ENCODE results near the gene GAP43. TPM values are rescaled to one million over a fixed set of nuclear protein-coding genes. Genes with fewer than 3 reads are reported as not detected.
A peak's percentile ranks its signal among the peaks of the same experiment; 100 is the strongest.

The GAP43 gene
- total RNA-seq, 2 donors from 2014 or later: not detected

GRCh38 chr3:115676336-115676735, 53.0 kb downstream of the GAP43 start:
- Mint-ChIP-seq H3K27ac (no peak overlapping the region), H3K9me3 (no peaks in the 10 kb centered on the region), H3K36me3 (no peaks in the 10 kb centered on the region)
- ATAC-seq (no peak), DNase-seq (ENCODE audit: low spot score in 2 of 2) (no peak)

- ATAC-seq (no peak), DNase-seq (ENCODE audit: low spot score in 2 of 2) (no peak)
- H3K36me3 Mint-ChIP-seq: no peaks in the 10 kb centered on the region
- H3K27ac Mint-ChIP-seq: no peak overlapping the region
- H3K9me3 Mint-ChIP-seq: no peaks in the 10 kb centered on the region
These were observed 57.6 kb downstream of the GAP43 start for GRCh38 chr3:115680803-115681345.

DNA sequence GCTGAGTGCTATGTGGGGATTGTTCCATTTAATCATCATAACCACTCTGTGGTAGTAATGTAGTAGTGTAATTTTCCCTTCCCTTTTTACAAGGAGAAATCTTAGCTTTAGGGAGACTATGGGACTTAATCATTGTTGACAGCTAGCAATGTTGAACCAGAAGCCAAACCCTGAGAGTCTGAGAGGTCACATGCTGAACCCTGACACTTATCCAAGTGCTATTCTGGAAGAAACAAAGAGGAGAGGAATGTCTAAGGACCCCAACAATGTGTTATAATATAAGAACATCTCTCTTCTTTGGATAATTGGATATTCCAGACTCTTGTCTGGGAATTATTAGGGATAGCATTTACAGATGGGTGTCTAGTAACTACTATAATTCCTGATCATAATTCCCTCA, 58.4 kb downstream of the GAP43 start:
- H3K36me3 Mint-ChIP-seq: no peaks in the 10 kb centered on the region
- no peaks in the 10 kb centered on the region for H3K9me3 Mint-ChIP-seq
- DNase-seq (ENCODE audit: low spot score in 2 of 2): no peak
- ATAC-seq: no peak
- no peak overlapping the region for H3K27ac Mint-ChIP-seq

DNA sequence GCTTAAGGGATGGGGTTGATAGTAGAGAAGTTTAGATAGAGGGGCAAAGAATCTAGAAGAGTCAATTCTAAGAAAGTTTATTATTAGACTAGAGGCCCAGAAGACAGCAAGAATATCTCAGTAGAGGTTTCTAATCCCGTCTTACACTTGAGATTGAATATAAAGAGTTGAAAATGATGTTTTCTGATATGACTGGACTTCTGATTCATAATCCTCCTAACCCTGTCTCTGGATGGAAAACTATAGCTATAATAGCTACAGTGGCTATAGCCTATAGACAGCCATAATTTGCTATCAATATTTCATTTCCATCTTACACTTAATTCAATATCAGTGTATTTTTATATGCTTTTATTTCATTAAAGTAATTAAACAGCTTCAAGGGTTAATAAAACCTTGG, 60.0 kb downstream of the GAP43 start:
- no peaks in the 10 kb centered on the region for H3K36me3 Mint-ChIP-seq
- ATAC-seq: peak in 1 of 2 donors; percentile 74
- DNase-seq (ENCODE audit: low spot score in 2 of 2): no peak
- no peaks in the 10 kb centered on the region for H3K9me3 Mint-ChIP-seq
- H3K27ac Mint-ChIP-seq: no peak overlapping the region

- H3K36me3 Mint-ChIP-seq: no peaks in the 10 kb centered on the region
- H3K27ac Mint-ChIP-seq: no peak overlapping the region
- H3K9me3 Mint-ChIP-seq: no peaks in the 10 kb centered on the region
- no peak for ATAC-seq
- DNase-seq (ENCODE audit: low spot score in 2 of 2): no peak
These were observed 60.5 kb downstream of the GAP43 start for GRCh38 chr3:115683773-115684172.

DNA sequence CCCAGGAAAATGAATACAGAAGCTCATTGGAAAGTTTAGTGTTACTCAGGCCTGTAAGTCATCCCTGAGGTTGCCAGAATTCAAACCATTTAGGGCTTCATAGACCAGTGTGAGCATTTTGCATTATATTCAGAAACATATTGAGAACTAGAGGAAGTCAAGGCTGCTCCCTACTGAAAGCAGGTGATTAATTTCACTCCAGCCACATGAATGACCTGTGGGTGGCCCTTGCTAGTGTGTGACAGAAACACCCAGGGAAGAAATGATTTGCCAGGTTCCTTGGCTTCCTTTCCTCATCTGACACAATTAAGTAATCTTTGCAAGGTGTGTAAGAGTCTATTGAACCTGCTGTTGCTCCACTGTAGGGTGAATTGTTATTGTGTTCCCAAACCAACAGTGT, 61.8 kb downstream of the GAP43 start:
- no peak overlapping the region for H3K27ac Mint-ChIP-seq
- no peaks in the 10 kb centered on the region for H3K36me3 Mint-ChIP-seq
- ATAC-seq: peak; percentile 89 to 96
- DNase-seq (ENCODE audit: low spot score in 2 of 2): peak in 1 of 2 donors; percentile 19
- no peaks in the 10 kb centered on the region for H3K9me3 Mint-ChIP-seq

DNA sequence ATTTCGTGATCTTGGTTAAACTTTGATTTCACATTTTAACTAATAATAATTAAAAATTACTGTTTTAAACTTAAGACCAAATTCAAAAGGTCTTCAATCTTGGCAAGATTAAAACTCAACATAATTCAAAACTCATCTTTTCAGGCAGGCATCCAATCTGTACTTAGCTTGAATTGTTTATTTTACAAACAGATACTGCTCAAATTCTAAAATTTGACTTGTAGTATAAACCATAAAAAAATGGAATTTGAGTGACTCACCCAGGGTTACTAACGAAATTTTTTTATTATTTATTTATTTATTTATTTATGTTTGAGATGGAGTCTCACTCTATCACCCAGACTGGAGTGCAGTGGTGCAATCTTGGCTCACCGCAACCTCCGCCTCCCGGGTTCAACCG, 64.4 kb downstream of the GAP43 start:
- no peak overlapping the region for H3K27ac Mint-ChIP-seq
- no peaks in the 10 kb centered on the region for H3K9me3 Mint-ChIP-seq
- H3K36me3 Mint-ChIP-seq: no peaks in the 10 kb centered on the region
- DNase-seq (ENCODE audit: low spot score in 2 of 2) (no peak), ATAC-seq (no peak)

DNA sequence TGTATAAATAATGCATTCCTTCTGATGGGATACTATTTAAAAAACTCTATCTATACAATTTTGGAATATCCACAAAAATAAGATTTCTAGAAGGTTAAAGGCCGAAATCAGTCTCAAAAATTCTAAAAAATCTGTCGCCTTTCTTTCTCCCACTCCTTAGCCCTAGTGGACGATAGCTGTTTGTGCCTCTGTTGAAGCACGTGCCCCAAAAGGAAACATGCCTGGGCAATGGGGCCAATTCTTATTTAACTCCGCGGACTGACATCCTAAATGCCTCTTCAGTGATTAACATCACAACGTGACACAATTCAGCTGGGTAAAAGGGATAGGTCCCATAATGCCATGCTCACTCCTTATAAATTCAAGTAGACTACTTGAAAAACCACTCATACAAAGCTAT, 65.1 kb downstream of the GAP43 start:
- Mint-ChIP-seq H3K27ac (no peak overlapping the region), H3K9me3 (no peaks in the 10 kb centered on the region), H3K36me3 (no peaks in the 10 kb centered on the region)
- no peak for ATAC-seq
- no peak for DNase-seq (ENCODE audit: low spot score in 2 of 2)

DNA sequence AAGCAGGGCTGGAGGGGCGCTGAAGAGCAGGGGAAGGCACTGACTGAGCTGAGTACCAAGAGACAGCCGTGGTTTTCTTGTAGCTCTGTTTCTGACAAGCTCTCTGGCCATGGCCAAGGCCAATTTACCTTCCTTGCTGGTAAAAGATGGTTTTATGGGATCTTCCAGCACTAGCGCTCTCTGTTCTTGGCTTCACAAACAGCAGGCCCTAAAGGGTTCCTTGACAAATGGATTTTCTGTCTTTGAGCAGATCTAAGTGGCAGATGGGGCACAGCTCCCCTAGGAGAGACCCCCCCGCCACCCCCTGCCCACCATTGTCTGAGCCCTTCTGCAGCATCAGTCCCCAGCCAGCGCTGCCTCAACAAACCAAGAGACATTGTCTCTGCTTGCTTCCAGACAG, 66.6 kb downstream of the GAP43 start:
- Mint-ChIP-seq H3K36me3 (no peaks in the 10 kb centered on the region), H3K27ac (no peak overlapping the region), H3K9me3 (no peaks in the 10 kb centered on the region)
- no peak for ATAC-seq
- no peak for DNase-seq (ENCODE audit: low spot score in 2 of 2)

DNA sequence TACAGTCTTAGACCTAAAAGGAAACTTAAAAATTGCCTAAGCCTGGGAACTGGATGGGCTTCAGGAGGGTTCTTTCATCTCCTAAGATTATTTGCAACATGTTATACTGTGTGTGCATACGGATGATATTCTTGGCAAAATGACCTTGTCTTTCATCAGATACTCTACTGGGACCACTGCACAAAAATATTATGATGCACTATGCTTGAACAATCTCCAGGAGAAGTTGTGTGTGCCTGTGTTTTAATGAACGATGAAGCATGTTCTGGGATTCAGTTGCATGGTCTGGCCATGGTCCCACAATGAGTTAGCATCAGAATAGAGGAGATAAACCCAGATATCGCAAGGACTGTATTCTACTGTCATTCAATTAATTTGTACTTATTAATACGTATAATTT, 68.7 kb downstream of the GAP43 start:
- Mint-ChIP-seq H3K36me3 (no peaks in the 10 kb centered on the region), H3K9me3 (no peaks in the 10 kb centered on the region), H3K27ac (no peak overlapping the region)
- ATAC-seq (no peak), DNase-seq (ENCODE audit: low spot score in 2 of 2) (no peak)

DNA sequence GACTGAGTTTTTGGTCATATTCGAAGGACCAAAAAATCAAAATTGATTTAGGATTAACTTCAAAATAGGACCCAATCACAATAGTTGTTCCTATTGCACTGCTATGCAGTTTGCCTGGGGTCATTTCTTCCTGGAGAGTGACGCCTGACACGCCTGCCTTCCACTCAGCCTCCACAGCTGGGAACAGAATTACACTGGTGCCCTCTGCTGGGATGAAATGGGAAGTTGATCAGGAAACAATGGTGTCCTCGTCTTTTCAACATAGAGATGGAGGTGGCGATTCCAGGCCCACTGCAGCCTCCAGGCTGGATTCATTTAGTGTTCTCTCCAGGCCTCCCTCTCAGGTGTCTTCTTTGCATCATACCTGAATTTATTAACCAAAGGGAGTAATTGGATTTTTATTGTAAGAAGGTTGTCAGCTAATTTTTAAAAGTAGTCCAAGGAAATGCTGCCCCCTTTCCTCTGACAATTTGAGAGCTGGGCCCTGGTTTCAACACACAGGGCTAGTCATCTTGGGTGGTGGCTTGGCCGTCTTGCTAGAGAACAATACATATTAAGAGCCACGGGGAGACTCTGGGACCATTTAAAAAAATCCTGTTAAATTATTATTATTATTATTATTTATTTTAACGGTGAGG, 69.7 kb downstream of the GAP43 start:
- no peak overlapping the region for H3K27ac Mint-ChIP-seq
- ATAC-seq: peak; percentile 90
- no peaks in the 10 kb centered on the region for H3K36me3 Mint-ChIP-seq
- H3K9me3 Mint-ChIP-seq: no peaks in the 10 kb centered on the region
- DNase-seq (ENCODE audit: low spot score in 2 of 2): peak; percentile 55 to 70

DNA sequence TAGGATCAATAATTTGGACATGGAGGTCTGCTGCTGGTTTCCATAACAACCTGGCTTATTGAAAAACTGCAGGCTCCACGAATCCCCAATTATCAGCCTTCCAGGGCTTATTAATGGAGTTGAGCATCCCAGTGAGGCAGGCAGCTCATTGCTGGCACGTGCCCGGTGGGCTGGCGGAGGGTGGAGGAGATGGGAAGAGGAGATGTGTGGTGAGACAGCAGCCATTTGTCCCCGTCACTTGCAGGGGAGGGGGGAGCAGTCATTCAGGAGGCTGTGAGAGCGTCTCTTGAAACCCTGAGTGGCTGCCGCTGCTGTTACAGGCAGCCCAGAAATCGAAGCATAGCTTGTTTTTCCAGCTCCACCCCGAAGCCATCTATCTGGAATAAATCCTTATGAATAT, 70.6 kb downstream of the GAP43 start:
- ATAC-seq: no peak
- Mint-ChIP-seq H3K9me3 (no peaks in the 10 kb centered on the region), H3K36me3 (no peaks in the 10 kb centered on the region), H3K27ac (no peak overlapping the region)
- no peak for DNase-seq (ENCODE audit: low spot score in 2 of 2)

DNA sequence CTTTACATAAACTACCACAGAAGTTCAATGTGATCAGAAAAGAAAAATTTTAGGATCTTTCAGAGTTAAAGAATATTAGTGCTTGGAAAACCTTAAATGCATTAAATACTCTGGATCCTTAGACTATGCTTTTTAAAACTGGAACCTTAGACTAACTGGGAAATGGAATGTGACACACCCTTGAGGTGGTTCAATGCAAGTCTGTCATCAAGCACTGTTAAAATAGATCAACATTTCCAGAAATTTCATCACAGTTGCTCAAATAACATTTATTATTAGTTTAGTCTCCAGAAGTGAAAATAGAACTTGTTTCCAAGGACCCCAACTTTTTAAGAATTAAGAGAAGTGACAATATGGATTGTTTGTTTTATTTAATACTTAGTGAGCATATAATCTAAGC, 71.8 kb downstream of the GAP43 start:
- no peak overlapping the region for H3K27ac Mint-ChIP-seq
- ATAC-seq (no peak), DNase-seq (ENCODE audit: low spot score in 2 of 2) (no peak)
- H3K36me3 Mint-ChIP-seq: no peaks in the 10 kb centered on the region
- no peaks in the 10 kb centered on the region for H3K9me3 Mint-ChIP-seq

DNA sequence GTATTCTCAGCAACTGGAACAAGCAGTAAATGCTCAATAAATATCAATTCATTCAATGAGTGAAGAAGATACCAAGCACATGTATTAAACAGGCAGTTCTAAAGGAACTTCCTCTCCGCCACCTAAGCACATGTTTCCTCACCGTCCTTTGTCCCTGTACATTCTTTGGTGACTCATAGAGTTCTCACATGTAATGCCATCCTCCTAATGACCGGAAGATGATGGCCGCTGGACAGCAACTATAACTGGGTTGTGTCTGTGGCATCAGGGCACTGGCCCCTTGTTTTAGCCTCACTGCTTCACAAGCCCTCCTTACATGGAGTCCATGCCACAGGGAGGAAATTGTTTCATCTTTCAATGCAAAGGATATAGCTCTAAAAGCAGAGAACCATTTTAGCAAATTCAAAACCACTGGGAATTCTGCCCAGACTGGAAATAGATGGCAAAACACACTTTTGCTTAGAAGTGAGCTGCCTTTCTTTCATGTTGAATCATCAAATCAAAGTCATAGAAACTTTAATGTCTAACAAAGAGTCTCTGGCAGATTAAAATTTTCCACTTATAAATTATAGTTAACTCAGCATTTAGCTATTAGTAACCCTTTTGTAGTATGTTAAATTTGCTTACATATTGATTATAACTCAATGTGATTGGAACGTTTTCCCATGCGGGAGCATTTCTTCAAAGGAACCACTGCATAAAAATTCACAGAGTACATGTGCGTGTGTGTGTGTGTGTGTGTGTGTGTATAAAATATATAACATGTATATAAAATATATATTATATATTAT, 74.1 kb downstream of the GAP43 start:
- no peaks in the 10 kb centered on the region for H3K9me3 Mint-ChIP-seq
- DNase-seq (ENCODE audit: low spot score in 2 of 2) (no peak), ATAC-seq (no peak)
- no peaks in the 10 kb centered on the region for H3K36me3 Mint-ChIP-seq
- no peak overlapping the region for H3K27ac Mint-ChIP-seq

GRCh38 chr3:115698851-115699591, 75.7 kb downstream of the GAP43 start:
- no peaks in the 10 kb centered on the region for H3K9me3 Mint-ChIP-seq
- no peak overlapping the region for H3K27ac Mint-ChIP-seq
- peak in 1 of 2 donors; percentile 55 for ATAC-seq
- DNase-seq (ENCODE audit: low spot score in 2 of 2): no peak
- no peaks in the 10 kb centered on the region for H3K36me3 Mint-ChIP-seq

GRCh38 chr3:115699706-115700105, 76.4 kb downstream of the GAP43 start:
- H3K36me3 Mint-ChIP-seq: no peaks in the 10 kb centered on the region
- H3K9me3 Mint-ChIP-seq: no peaks in the 10 kb centered on the region
- no peak overlapping the region for H3K27ac Mint-ChIP-seq
- ATAC-seq (no peak), DNase-seq (ENCODE audit: low spot score in 2 of 2) (no peak)

GRCh38 chr3:115702598-115702997, 79.3 kb downstream of the GAP43 start:
- Mint-ChIP-seq H3K9me3 (no peaks in the 10 kb centered on the region), H3K36me3 (no peaks in the 10 kb centered on the region), H3K27ac (no peak overlapping the region)
- DNase-seq (ENCODE audit: low spot score in 2 of 2): no peak
- no peak for ATAC-seq

All from activated naive CD4-positive, alpha-beta T cell treated with anti-CD3 and anti-CD28 coated beads, Interleukin-2, amount 50 U/mL, for 72 hours (primary cell).